GM21367 (cell line): ENCODE data around the gene SESN1.
"Not testable (repeated sequence)": the region's sequence is repeated elsewhere in the genome, so short reads cannot be mapped to it uniquely, and the experiment has no call there.

Experiments
- ATAC-seq: cut with Tn5 transposase; IDR thresholded peaks from one replicate; pipeline ENCODE4 v1.9.1; 2021; ENCODE audit not compliant: unreplicated experiment

Gene SESN1

GRCh38 chr6:109002882-109003281, 91.8 kb downstream of the SESN1 start:
- ATAC-seq: no peak

DNA sequence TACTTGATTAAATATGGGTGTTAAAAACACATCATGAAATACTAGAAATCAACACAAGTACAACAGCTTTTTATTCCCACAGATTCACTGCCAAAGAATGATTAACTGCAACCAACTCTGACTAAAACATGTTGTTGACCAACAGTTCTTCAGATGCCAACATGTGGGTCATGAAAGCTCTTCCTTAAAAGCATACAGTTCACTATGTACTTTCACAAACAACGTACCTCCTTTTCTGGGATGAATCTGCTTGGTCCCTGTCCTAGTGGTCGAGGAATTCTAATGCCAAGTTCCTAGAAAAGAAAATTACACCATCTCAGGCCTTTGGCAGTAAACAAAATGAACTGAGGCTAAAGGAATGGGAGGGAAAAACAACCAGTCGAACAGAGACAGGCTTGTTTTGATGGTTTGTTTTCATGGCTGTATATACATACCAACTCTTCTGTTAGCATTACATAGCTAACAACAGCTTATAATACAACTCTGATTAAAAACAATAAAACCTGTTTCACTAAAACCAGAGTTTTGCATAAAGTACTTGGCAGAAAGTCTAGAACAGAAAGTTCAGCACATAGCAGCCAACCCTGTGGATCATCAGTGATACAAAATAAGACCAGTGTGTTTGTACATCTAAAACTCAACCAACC, 92.5 kb downstream of the SESN1 start:
- no peak for ATAC-seq

DNA sequence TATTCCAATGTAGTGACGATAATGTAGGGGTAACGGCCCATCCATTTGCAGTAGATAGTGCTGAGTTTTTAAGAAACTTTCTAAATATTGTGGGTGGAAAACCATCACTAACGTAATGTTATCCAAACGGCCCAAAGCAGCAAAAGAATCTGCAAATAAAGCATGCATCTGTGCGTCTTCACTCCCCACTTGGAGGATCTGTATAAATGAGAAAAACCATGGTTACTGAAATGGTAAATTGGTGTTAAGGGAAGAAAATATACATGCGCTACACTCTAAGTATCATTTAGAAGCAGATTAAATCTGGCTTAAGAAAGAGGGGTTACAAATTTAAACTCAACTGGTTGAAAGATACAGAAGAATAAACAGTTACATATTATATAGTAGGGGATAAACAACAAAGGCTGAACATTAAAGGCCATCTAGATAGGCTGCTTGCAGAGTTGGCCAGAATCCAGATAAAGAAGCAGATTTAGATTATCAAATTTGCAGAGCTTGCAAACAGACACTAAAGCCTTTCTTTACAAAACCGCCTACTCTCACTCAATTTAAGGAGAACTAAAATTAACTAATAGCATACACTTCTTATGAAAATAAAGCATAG, 93.3 kb downstream of the SESN1 start:
- no peak for ATAC-seq

- ATAC-seq: no peak
Measured at GRCh38 chr6:109000289-109000688, 94.4 kb downstream of the SESN1 start.

DNA sequence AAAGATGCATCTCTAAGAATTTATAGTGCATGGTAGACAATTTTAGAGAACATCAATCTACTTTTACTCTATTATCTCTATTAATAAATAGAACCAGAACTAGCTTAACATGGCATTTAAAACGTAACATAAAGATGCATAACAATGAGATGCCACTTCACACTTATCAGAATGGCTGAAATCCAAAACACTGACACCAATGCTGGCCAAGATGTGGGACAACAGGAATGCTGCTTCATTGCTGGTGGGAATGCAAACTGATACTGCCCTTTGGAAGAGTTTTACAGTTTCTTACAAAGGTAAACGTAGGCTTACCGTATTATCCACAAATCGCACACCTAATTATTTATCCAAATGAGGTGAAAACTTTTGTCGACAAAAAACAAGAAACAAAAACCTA, 95.2 kb downstream of the SESN1 start:
- no peak for ATAC-seq

DNA sequence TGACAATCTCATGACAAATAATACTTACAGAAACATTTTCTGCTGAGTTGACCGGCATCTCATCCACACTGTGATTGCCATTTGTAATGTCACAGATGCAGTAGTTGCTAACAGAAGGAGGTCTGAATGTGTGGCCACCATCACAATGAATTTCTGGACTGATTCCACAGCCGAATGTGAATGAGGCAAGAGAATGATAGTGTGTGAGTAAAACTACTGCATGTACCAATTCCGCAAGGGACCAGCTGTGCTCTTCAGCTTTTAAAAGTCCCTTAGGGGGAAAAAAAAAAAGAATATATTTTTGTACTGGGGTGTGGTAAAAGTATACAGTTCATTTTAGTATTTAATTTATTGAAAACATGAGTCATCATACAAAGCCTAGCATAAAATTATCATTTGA, 96.2 kb downstream of the SESN1 start:
- no peak for ATAC-seq

- no peak for ATAC-seq
Measured at GRCh38 chr6:108996208-108996607, 98.4 kb downstream of the SESN1 start.

GRCh38 chr6:108995296-108995695, 99.3 kb downstream of the SESN1 start:
- ATAC-seq: no peak

- no peak for ATAC-seq
Measured at GRCh38 chr6:108993876-108994275, 100.8 kb downstream of the SESN1 start.

- ATAC-seq: no peak
Measured at GRCh38 chr6:108989700-108990099, 104.9 kb downstream of the SESN1 start.

DNA sequence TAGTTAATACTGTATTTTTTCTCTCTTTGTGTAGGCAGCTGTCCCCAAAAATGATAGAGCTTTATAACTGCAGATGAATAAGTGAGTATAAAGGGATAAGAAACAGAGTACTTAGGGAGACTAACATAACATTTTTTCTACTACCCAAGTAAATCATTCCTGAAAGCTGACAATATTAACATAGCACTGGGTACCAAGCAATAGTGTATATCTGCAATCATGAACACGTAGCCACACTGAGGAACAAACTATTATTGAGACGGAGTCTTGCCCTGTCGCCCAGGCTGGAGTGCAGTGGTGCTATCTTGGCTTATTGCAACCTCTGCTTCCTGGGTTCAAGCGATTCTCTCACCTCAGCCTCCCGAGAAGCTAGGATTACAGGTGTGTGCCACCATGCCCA, 105.9 kb downstream of the SESN1 start:
- ATAC-seq: no peak

DNA sequence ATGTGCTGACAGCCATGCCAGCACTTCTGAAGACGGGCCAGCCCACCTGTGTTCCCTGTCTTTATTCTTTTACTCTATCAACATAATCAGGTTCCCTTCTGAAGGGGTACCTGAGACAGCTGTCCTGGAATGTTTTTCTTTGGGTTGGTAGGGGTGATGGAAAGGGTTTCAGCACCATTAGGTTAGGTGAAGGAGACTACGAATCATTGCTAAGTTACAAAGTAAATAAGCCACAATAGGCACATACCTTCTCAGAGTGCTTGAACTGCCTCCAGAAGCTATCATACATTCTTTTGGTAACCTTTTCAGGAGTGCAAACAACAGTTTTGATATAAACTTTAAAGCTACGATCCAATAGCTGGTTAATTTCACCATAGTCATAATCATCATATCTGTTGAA, 106.3 kb downstream of the SESN1 start:
- ATAC-seq: no peak

DNA sequence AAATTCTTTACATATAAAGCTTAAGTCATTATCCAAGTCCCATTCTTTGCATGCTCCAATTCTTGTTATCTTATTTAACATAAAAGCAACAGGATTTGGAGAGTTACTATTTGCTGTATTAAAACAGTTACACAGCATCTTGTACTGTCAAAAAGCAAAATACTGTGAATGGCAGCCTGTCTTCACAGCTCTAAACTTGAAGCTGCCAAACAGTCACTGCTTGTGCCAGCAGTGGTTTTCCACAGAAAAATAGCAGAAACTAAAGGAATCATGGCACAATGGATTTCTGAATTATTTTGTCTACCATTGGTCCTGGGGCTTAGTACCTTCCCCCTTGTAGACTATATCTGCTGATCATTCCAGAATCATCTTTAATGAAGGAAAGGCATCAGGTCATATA, 107.5 kb downstream of the SESN1 start:
- no peak for ATAC-seq

DNA sequence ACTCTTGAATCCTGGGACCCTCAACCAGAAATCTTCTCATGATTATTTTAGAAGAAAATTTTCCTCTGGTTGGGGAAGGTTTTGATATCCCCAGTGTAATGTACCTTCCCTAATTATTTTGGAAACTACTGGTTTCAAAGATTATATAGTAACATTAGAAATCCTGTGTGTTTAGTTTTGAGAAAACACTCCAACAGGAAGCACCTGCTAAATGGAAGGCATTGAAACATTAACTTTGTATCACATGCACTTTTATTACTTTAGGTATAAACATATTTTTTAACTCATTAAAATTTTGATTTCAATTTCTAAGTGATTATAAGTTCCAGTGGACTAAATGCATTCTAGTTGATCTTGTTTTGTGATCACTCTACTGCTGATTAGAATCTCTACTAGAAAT, 109.3 kb downstream of the SESN1 start:
- ATAC-seq: no peak

DNA sequence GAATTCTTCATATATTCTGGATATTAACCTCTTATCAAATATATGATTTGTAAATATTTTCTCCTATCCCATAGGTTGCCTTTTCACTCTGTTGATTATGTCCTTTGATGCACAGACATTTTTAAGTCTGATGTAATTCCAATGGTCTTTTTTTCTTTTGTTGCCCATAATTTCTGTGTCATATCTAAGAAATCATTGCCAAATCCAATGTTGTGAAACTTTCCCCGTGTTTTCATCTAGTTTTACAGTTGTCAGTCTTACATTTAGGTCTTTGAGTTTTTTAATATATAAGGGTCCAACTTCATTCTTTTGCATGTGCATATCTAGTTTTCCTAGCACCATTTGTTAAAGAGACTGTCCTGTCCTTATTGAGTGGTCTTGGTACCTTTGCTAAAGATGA, 111.5 kb downstream of the SESN1 start:
- no peak for ATAC-seq

DNA sequence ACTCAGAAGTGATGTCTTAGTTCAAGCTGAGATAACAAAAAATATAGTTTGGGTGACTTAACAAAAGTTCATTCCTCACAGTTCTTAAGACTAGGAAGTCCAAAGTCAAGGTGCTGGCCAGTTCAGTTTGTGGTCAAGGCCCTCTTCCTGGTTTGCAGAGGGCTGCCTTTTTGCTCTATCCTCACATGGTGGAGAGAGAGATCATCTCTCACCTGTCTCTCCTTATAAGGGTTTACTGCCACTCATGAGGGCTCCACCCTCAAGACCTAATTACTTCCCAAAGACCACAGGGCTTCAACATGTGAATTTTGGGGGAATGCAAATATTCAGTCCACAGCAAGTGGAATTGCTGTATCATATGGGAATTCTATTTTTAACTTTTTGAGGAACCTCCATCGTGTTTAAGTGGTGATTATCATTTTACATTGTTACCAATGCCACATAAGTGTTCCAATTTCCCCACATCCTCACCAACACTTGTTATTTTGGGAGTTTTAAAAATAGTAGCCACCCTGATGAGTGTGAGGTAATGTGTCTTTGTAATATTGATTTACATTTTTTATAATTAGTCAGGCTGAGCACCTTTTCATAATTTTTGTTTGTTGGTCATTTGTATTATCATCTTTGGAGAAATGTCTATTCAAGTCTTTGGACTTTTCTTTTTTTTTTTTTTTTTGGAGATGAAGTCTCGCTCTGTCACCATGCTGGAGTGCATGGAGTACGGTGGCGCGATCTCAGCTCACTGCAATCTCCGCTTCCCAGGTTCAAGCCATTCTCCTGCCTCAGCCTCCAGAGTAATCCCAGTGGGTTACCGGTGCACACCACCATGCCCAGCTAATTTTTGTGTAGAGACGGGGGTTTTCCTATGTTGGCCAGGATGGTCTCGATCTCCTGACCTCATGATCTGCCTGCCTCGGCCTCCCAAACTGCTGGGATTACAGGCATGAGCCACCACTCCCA, 112.2 kb downstream of the SESN1 start:
- no peak for ATAC-seq

GRCh38 chr6:108978638-108979037, 116.0 kb downstream of the SESN1 start:
- not testable (repeated sequence) for ATAC-seq

GRCh38 chr6:108974201-108974600, 120.4 kb downstream of the SESN1 start:
- ATAC-seq: no peak

- ATAC-seq: no peak
Measured at GRCh38 chr6:108969776-108970175, 124.9 kb downstream of the SESN1 start.

DNA sequence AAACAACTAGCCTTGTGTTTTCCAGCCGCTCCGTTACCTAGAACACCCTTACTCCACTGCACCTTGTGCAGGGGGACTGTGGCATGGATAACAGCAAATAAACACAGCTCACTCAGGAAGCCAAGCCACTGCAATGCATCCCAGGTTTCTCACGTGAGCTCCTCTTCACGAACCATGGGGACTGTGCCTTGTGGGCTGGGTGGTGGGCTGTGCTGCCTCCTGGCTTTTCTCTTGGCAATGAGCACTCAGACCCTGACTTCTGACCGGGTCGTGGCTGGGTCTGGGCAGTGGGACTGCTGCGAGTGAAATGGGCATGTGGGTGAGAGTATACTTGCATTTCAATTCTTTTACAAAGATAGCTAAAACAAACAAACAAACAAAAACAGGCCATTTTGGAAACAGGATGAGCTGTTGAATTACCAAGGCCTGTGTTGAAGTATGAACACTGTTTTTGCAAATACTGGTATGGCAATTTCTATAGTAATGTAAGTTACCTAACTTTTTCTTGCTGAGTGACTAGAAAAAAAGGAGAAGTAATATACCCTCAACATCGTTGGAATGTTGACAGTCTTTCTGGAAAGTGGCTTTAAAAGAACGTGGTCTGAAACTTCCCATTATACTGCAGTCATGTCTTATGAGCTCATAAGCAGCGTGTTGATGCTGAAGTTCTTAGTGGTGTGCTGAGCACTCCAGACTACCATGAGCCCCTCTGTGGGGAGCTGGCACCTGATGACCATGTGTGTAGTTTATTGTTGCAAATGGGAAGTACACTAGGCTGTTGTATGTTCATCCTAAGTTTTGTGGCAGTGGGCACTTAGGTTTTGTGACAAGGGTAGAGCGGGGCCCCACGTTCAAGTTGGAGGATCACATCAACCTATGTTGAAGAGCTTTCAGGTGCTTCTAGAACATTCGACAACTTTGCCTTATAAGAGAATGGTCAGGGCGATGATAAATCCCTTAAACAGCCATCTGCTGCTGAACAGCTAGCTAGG, 126.0 kb downstream of the SESN1 start:
- no peak for ATAC-seq
